Measurements from ENCODE around the gene DNAJC13. TPM values are rescaled to one million over a fixed set of nuclear protein-coding genes. Genes with fewer than 3 reads are reported as not detected.

Gene DNAJC13
- total and polyA plus RNA-seq, 10 donors, result 5.6 to 78.4 (median 51.2) TPM

DNA sequence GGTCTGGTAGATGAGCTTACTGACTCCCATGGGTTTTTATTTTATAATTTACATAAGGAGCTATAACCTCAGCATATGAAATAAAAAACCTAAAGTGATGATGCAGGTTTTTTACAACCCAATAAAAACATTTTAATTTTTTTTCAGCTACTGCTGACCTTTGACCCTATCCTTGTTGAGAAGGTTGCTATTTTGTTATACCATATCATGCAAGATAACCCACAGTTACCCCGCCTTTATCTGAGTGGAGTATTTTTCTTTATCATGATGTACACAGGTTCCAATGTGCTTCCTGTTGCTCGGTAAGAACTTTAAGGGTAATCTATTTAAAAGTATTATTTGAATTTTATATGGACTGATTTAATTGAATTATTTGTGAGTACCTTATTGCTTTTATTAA lies 70.8 kb downstream of the DNAJC13 start:
- H3K27me3 ChIP-seq (replicated peaks in 1 of 7), result no peaks in the 10 kb centered on the region
- no peak overlapping the region for H3K27ac ChIP-seq
- H3K9me3 ChIP-seq, result no peaks in the 10 kb centered on the region
- H3K36me3 ChIP-seq, result peaks cover 8 to 100% (median 78%) of the 10 kb centered on the region in 6 donors
- intact Hi-C loops (cut with DNase I; ENCODE audit: low total_unique reads), result no loop called here
- no peaks in the 10 kb centered on the region for H3K4me1 ChIP-seq
- 64 to 75% (median 72%) methylated on average over 2 of the region's 2 CpGs for WGBS, 5 donors
- DNase-seq, result no peak
- TF ChIP-seq, protein P1, sequence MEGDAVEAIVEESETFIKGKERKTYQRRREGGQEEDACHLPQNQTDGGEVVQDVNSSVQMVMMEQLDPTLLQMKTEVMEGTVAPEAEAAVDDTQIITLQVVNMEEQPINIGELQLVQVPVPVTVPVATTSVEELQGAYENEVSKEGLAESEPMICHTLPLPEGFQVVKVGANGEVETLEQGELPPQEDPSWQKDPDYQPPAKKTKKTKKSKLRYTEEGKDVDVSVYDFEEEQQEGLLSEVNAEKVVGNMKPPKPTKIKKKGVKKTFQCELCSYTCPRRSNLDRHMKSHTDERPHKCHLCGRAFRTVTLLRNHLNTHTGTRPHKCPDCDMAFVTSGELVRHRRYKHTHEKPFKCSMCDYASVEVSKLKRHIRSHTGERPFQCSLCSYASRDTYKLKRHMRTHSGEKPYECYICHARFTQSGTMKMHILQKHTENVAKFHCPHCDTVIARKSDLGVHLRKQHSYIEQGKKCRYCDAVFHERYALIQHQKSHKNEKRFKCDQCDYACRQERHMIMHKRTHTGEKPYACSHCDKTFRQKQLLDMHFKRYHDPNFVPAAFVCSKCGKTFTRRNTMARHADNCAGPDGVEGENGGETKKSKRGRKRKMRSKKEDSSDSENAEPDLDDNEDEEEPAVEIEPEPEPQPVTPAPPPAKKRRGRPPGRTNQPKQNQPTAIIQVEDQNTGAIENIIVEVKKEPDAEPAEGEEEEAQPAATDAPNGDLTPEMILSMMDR (IDR thresholded peaks at IDR 0.05 in 8 of 11, conservative IDR thresholded peaks at IDR 0.05 in 3 of 11), result no peak
- TF ChIP-seq POLR2AphosphoS5 (IDR thresholded peaks at IDR 0.05), result no peak
- TF ChIP-seq POLR2A (IDR thresholded peaks at IDR 0.05), result no peak
- H3K4me3 ChIP-seq, result no peak overlapping the region

DNA sequence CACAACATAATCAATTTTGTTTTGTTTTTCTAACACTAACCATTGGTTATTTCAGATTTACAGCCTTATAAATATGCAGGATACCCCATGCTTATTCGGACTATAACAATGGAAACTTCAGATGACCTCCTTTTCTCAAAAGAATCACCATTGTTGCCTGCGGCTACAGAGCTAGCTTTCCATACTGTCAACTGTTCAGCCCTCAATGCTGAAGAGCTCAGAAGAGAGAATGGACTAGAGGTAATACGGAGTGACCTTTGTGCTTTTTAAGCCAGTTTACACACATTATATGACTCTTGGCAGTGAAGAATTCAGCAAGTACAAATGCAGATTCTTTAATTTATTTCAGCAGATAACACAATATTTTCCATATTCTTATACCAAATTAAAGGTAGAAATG lies 81.8 kb downstream of the DNAJC13 start:
- Histone ChIP-seq H3K9me3 (no peaks in the 10 kb centered on the region), H3K27ac (no peak overlapping the region), H3K4me1 (no peaks in the 10 kb centered on the region), H3K27me3 (replicated peaks in 1 of 7) (no peaks in the 10 kb centered on the region), H3K4me3 (no peak overlapping the region), H3K36me3 (peaks cover 5 to 100% (median 88%) of the 10 kb centered on the region in 6 donors)
- TF ChIP-seq POLR2AphosphoS5 (IDR thresholded peaks at IDR 0.05) (no peak), POLR2A (IDR thresholded peaks at IDR 0.05) (no peak)
- TF ChIP-seq, protein P1 (IDR thresholded peaks at IDR 0.05 in 8 of 11, conservative IDR thresholded peaks at IDR 0.05 in 3 of 11), result no peak
- WGBS, 5 donors, result 98 to 99% (median 98%) methylated on average over 3 of the region's 3 CpGs
- no peak for DNase-seq
- intact Hi-C loops (cut with DNase I; ENCODE audit: low total_unique reads), result no loop called here

DNA sequence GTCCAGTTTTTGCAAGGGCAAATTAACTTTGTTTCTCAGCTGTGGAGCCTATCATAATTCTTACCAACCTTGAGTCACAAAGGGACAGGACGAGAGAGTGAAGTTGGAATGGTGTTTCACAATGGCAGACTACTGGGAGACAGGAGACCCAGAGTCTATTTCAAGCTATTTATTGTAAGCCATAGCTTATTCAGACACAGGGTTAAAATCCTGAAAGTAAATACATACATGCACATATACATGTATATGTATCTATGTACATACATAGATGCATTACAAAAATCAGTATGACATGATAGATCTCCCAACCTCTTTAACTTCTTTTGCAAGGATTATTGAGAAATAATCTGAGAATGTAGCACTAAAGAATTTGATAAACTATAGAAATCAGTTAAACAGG lies 86.3 kb downstream of the DNAJC13 start:
- Histone ChIP-seq H3K27me3 (replicated peaks in 1 of 7) (no peaks in the 10 kb centered on the region), H3K36me3 (peaks cover 5 to 100% (median 91%) of the 10 kb centered on the region in 6 donors), H3K4me3 (no peak overlapping the region), H3K4me1 (no peaks in the 10 kb centered on the region), H3K27ac (no peak overlapping the region), H3K9me3 (no peaks in the 10 kb centered on the region)
- 73 to 89% (median 74%) methylated on average over 1 of the region's 1 CpG for WGBS, 5 donors
- intact Hi-C loops (cut with DNase I; ENCODE audit: low total_unique reads), result no loop called here
- DNase-seq, result no peak
- TF ChIP-seq POLR2A (IDR thresholded peaks at IDR 0.05), result no peak
- no peak for TF ChIP-seq POLR2AphosphoS5 (IDR thresholded peaks at IDR 0.05)
- TF ChIP-seq, protein P1 (IDR thresholded peaks at IDR 0.05 in 8 of 11, conservative IDR thresholded peaks at IDR 0.05 in 3 of 11), result no peak

DNA sequence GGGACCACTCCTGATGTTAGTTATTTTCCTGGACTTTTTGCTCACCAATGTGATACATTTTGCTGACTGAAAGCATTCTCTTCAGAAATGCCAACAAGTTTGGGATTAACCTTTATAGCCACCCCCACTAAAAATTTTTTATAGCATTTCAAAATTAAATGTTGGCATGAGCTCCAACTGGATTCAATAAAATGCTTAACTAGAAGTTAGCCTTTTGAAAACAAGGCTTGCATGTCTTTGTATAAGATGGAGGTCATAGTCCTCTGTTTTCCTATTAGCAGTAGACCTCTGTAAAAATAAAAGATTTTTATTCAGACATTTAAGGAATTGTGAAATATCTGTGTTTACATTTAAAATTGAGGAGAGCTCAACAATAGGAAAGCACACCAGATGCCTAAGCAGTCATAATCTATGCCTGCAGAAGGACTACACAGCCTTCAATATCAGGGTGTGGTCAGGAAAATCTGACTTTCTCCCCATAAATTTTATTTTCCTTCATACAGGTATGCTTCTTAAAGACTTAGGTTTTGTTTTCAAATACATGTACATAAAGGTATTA lies 87.2 kb downstream of the DNAJC13 start:
- no peak for DNase-seq
- intact Hi-C loops (cut with DNase I; ENCODE audit: low total_unique reads), result no loop called here
- H3K36me3 ChIP-seq, result peaks cover 2 to 100% (median 91%) of the 10 kb centered on the region in 6 donors

More for the DNA sequence above, 87.2 kb downstream of the DNAJC13 start:
- Histone ChIP-seq H3K4me1 (no peaks in the 10 kb centered on the region), H3K4me3 (no peak overlapping the region), H3K27me3 (replicated peaks in 1 of 7) (no peaks in the 10 kb centered on the region), H3K9me3 (no peaks in the 10 kb centered on the region), H3K27ac (no peak overlapping the region)
- TF ChIP-seq, protein P1 (IDR thresholded peaks at IDR 0.05 in 8 of 11, conservative IDR thresholded peaks at IDR 0.05 in 3 of 11), result no peak
- TF ChIP-seq POLR2AphosphoS5 (IDR thresholded peaks at IDR 0.05) (no peak), POLR2A (IDR thresholded peaks at IDR 0.05) (no peak)
